Raji (cell line): ENCODE data around the gene GPC3.

ENCODE experiments used
- POLR2A ChIP-seq: IDR thresholded peaks from 2 replicates; pipeline ENCODE4 v1.6.1; 2011; ENCODE audit warnings: low read depth, low read length, control low read depth; ENCODE audit not compliant: insufficient read depth

The GPC3 gene

DNA sequence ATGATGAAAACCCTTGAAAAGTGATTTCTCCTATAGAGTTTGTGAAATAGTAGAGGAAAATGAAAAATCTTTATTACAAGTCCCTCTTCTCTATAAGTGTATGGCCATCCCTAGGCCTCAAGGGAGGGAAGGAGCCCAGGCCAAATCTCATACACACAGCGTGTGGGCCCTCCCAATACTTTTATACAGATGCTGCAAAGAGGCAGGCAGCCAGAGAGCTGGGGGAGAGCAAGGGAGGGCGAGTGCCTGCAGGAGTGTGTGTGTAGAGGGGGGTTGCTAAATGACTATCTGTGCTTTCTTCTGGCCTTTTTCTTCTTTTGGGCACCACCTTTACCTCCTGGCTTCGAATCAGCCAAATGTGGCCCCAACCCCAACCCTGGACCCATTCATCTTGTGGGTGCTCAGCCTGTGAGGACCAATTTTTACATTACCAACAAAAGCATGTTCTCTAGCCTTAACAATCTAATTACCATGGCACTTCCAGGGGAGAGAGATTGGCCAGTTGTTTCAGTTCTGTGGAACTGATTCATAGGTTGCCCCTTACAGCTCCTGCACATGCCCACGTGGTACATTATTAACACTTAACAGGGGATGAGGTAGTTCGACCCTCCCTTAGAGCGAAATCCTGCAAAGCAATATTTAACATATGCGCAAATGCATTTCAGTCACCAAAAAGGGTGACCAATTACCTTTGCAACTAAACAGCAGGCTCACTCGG is 2.0 kb downstream of the GPC3 start:
- TF ChIP-seq POLR2A = no peak

DNA sequence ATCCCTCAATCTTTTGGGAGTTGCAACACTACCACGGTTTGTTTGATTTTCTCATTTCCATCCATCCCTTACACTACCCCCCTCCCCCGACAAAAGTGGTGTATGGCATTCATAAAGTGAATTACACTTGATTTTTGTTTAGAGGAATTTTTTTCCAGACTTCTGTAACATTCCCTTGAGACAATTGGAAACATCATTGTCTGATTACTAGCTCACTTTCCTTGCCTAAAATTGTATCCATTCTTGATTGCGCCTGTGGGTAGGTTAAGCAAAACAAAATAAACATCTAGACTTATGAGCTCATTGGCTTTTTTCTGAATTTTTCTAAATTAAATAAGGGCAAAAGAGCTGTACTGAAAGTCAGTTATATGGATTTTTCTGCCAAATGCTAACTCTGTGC is 3.5 kb downstream of the GPC3 start:
- TF ChIP-seq POLR2A = no peak

GRCh38 chrX:133980832-133981588 is 4.4 kb downstream of the GPC3 start:
- no peak for TF ChIP-seq POLR2A

DNA sequence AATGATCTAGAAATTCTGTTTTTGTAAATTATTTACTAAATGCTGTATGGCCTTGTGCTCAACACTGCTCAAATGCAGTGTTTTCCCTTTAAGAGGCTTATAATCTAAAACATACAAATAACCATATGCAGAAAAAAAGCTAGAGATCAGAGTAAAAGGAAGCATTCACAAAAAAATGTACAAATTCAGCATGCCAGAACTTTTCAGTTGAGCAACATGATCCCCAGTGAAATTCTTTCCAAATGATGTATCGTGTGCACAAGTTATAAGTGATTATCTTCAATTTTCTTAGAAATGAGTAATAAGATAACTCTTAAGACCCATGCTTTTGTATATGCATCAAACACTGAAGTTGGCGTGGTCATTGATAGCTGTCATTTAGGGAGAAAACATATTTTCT is 5.0 kb downstream of the GPC3 start:
- TF ChIP-seq POLR2A = no peak

DNA sequence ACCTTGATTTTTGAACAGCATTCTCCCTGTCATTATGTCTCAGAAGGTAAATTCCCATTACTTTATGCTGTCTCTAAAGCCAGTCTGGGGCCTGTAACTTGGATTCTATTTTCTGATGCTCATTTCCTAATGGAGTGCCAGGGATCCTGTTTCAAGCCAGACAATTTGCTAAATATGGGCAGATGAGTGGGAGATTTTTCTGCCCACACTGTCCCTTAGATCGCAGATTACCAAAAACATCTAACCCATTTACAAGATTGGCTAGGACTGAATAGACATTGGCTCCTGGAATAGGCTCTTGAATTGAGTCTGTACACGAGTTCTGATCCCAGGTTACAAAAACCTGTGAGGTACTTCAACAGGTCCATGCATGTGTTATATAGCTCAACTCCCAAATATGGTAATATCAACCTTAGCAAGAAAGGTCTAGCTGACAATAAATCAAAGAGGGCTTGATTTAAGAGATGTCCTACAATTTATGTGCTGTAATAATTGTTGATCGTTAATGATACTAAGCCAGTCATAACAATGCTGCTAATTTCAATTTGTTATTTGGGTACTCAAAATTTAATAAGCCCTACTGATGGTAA is 5.7 kb downstream of the GPC3 start:
- TF ChIP-seq POLR2A = no peak

GRCh38 chrX:133973704-133974103 is 11.7 kb downstream of the GPC3 start:
- TF ChIP-seq POLR2A = no peak

GRCh38 chrX:133972916-133973315 is 12.5 kb downstream of the GPC3 start:
- no peak for TF ChIP-seq POLR2A

DNA sequence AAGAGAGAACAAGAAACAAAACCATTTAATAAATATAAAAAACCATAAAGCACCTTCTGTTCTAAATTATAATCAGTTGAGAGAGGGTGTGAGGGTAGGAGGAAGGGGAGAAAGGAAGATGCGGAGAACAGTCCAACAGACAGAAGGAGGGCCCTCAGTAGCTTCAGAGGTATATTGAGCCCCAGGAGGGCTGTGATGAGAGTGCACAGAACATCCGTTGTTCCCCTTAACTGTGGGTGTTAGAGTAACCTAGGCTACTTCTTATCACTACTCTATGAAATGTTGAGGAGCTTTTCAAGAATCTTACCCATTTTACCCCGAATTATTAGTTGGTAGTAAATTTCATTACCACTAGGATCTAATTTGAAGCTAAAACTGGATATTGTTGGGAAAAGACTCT is 13.8 kb downstream of the GPC3 start:
- no peak for TF ChIP-seq POLR2A

- no peak for TF ChIP-seq POLR2A
Observed at GRCh38 chrX:133970076-133970475, 15.3 kb downstream of the GPC3 start.

GRCh38 chrX:133969191-133969590 is 16.2 kb downstream of the GPC3 start:
- no peak for TF ChIP-seq POLR2A

GRCh38 chrX:133968109-133968508 is 17.3 kb downstream of the GPC3 start:
- no peak for TF ChIP-seq POLR2A

DNA sequence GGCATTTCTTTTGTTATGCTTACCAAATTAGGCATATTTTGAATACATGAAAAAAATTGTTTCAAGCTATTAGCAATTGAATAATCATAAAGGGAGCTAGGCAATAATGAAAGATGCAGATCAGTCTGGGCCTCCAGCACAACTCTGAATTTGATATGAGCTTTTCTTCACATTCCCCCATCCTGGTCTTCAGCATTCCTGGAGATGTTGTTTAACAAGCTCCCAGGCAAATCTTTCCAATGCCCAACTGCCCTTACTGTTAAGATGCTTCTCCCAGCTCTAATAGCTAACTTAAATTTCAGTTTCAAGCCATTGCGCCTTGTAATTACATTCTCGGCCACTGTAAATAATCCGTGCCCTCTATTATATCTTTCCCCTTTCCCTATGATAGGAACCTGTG is 19.2 kb downstream of the GPC3 start:
- no peak for TF ChIP-seq POLR2A

- no peak for TF ChIP-seq POLR2A
Observed at GRCh38 chrX:133965321-133965720, 20.1 kb downstream of the GPC3 start.

- no peak for TF ChIP-seq POLR2A
Observed at GRCh38 chrX:133961046-133961445, 24.3 kb downstream of the GPC3 start.

GRCh38 chrX:133959972-133960371 is 25.4 kb downstream of the GPC3 start:
- TF ChIP-seq POLR2A = no peak
